Tibial artery (tissue), 4 donors: ENCODE results near the gene NUAK1.
A peak's percentile ranks its signal among the peaks of the same experiment; 100 is the strongest.

ENCODE experiments used
- DNase-seq, 2 donors: peaks; one replicate each; pipeline ENCODE4 v3.0.0-alpha.2; 2019
- H3K27ac ChIP-seq, 2 donors: fragments of 200-600 bp; sonication (generic) in 1 of 2; 1 replicate in 1 of 2; 2 replicates in 1 of 2; pipeline ENCODE4 v1.5.1; 2018 to 2019; ENCODE audit warnings: mild to moderate bottlenecking in 1 of 2
- H3K27me3 ChIP-seq, 2 donors: fragments of 200-600 bp; sonication (generic) in 1 of 2; one replicate each; pipeline versions ENCODE4 v1.5.1 to v1.6.0; 2016 to 2019
- H3K36me3 ChIP-seq, 3 donors: fragments of 200-600 bp; sonication (generic) in 2 of 3; one replicate each; pipeline ENCODE4 v1.5.1; 2016 to 2019; ENCODE audit warnings: mild to moderate bottlenecking in 2 of 3
- H3K4me1 ChIP-seq, 4 donors: fragments of 200-600 bp; sonication (generic) in 2 of 4; 1 replicate in 3 of 4; 2 replicates in 1 of 4; pipeline ENCODE4 v1.5.1; 2016 to 2019
- H3K4me3 ChIP-seq, 2 donors: fragments of 200-600 bp; sonication (generic) in 1 of 2; 1 replicate in 1 of 2; 2 replicates in 1 of 2; pipeline ENCODE4 v1.5.1; 2018 to 2019; ENCODE audit warnings: mild to moderate bottlenecking in 2 of 2
- H3K9me3 ChIP-seq, 3 donors: fragments of 200-600 bp; sonication (generic) in 1 of 3; one replicate each; pipeline ENCODE4 v1.5.1; 2016 to 2019
- intact Hi-C: fragments of 100-400 bp; cut with DNase I; formaldehyde crosslinking; loops from one replicate; pipeline ENCODE4 v1.15.0; 2023; ENCODE audit warnings: low total_unique reads
- TF ChIP-seq, protein P1 (sequence below), 2 experiments: fragments of 200-600 bp in 1 of 2; fragments of 450-650 bp in 1 of 2; IDR thresholded peaks; one replicate each; pipeline ENCODE4 v1.5.1; 2017 to 2019; ENCODE audit warnings: antibody characterized with exemption in 2 of 2, mild to moderate bottlenecking in 1 of 2, moderate library complexity in 1 of 2

The NUAK1 gene

GRCh38 chr12:106133136-106134087, 5.3 kb downstream of the NUAK1 start:
- Histone ChIP-seq H3K9me3 (no peaks in the 10 kb centered on the region), H3K4me1 (peaks cover 0 to 81% (median 60%) of the 10 kb centered on the region in 4 donors), H3K36me3 (no peaks in the 10 kb centered on the region), H3K4me3 (no peak overlapping the region), H3K27ac (peak overlapping the region; percentile 98 to 99), H3K27me3 (no peaks in the 10 kb centered on the region)
- intact Hi-C loops: loop anchor here (10.0 kb wide), 2 partner anchors 109 to 319 kb away; no protein-coding TSS in a partner anchor
- no peak for DNase-seq
- TF ChIP-seq, protein P1, sequence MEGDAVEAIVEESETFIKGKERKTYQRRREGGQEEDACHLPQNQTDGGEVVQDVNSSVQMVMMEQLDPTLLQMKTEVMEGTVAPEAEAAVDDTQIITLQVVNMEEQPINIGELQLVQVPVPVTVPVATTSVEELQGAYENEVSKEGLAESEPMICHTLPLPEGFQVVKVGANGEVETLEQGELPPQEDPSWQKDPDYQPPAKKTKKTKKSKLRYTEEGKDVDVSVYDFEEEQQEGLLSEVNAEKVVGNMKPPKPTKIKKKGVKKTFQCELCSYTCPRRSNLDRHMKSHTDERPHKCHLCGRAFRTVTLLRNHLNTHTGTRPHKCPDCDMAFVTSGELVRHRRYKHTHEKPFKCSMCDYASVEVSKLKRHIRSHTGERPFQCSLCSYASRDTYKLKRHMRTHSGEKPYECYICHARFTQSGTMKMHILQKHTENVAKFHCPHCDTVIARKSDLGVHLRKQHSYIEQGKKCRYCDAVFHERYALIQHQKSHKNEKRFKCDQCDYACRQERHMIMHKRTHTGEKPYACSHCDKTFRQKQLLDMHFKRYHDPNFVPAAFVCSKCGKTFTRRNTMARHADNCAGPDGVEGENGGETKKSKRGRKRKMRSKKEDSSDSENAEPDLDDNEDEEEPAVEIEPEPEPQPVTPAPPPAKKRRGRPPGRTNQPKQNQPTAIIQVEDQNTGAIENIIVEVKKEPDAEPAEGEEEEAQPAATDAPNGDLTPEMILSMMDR (IDR thresholded peaks at IDR 0.05): no peak

DNA sequence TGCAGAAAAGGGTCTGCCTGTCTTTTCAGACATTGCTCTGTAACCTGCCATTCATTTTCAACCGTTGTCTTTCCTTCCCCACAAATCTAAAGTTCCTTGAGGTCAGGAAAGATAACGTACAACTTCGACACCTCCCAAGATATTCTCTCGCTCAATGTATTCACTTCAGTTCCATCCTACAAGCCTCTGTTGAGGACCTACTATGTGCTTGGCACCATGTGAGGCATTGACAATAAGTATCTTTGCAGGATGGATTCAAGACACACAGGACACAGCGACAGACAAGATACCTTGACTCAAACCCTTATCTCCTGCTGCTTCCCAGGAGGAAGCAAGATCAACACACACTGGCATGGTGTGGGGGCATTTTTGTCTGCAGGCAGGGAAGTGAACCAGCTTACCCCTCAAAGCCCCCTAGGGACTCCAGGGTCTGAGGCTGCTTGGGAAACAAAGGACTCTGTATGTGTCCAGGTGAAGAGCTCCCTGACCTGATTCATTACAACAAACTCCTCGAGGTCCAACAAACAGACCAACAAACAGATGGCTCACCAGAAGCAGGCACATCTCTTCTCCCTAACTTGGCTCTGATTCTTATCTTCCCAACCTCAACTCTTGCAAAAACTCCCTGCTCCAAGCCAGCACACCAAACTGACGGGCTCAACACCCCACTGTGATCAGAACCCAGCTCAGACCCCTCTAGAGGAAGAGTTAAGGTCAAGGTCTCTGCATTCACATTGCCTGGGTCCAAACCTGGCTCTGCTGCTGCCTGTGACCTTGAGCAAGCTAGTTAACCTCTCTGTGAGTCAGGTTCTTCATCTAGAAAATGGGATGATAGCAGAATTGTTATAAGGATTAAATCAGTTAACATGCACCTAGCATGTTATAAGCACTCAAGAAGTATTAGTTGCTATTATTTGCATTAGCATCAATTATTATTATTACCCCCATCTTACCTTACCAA, 6.3 kb downstream of the NUAK1 start:
- no peaks in the 10 kb centered on the region for H3K9me3 ChIP-seq
- no peaks in the 10 kb centered on the region for H3K27me3 ChIP-seq
- H3K4me1 ChIP-seq: peaks cover 0 to 91% (median 65%) of the 10 kb centered on the region in 4 donors
- DNase-seq: no peak
- no peaks in the 10 kb centered on the region for H3K36me3 ChIP-seq
- peak overlapping the region; percentile 98 to 99 for H3K27ac ChIP-seq
- TF ChIP-seq, protein P1 (IDR thresholded peaks at IDR 0.05): no peak
- H3K4me3 ChIP-seq: no peak overlapping the region
- intact Hi-C loops: loop anchor here (10.0 kb wide), 2 partner anchors 108 to 318 kb away; no protein-coding TSS in a partner anchor

DNA sequence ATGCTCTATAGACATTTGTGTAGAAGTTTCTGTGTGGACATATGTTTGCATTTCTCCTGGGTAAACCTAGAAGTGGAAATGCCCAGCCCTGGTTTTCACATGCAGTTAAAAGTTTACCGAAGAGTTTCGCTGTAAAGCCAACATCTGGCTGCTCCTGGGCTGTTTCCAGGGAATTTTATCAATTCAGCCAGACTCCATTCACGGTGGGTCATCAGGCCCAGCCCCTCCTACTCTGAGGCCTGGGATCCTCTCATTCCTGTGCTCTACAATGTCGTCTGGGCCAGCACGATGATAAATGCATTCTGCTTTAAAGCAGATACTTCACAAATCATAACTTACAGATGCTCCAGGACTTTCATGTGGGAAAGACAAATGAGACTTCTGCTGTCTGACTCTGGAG, 7.1 kb downstream of the NUAK1 start:
- intact Hi-C loops: loop anchor here (10.0 kb wide), 2 partner anchors 107 to 317 kb away; no protein-coding TSS in a partner anchor
- peak overlapping the region; percentile 98 to 99 for H3K27ac ChIP-seq
- H3K9me3 ChIP-seq: no peaks in the 10 kb centered on the region
- H3K27me3 ChIP-seq: no peaks in the 10 kb centered on the region
- H3K4me1 ChIP-seq: peaks cover under 1 to 97% (median 69%) of the 10 kb centered on the region in 4 donors
- TF ChIP-seq, protein P1 (IDR thresholded peaks at IDR 0.05): no peak
- no peak overlapping the region for H3K4me3 ChIP-seq
- H3K36me3 ChIP-seq: no peaks in the 10 kb centered on the region
- DNase-seq: no peak

DNA sequence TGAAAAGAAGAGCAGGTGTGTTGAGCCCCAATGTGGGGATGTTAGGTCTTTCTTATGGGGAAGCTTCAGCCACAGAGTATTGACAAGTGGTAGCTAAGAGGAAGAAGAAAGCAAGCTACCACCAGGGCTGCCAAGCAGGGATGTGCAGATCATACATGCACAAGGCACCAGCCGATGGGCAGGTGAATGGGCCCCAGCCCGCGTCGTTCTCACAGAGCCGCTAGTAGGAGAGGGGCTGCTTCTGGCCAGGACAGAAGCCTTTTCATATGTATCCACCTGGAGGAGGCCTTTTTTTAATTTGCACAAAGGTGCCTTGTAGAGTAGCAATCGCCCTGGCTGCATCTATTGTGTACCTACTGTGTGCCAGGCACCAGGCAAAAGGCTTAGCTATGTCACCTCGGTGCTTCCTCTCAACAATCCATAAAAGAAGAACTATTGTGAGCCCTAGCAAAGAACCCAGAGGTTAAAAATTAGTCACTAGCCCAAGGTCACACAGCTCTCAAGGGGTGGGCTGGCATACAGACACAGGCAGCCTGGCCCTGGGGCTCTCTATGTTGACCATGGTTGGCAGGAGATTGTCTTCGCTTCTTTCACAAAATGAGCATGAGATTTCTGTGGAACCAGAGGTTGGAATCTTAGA, 8.2 kb downstream of the NUAK1 start:
- intact Hi-C loops: loop anchor here (10.0 kb wide), 2 partner anchors 106 to 316 kb away; no protein-coding TSS in a partner anchor
- H3K4me3 ChIP-seq: no peak overlapping the region
- peaks cover 5 to 100% (median 76%) of the 10 kb centered on the region in 4 donors for H3K4me1 ChIP-seq
- no peaks in the 10 kb centered on the region for H3K27me3 ChIP-seq
- DNase-seq: no peak
- peak overlapping the region; percentile 98 to 99 for H3K27ac ChIP-seq
- H3K9me3 ChIP-seq: no peaks in the 10 kb centered on the region
- no peaks in the 10 kb centered on the region for H3K36me3 ChIP-seq
- TF ChIP-seq, protein P1 (IDR thresholded peaks at IDR 0.05): no peak
